Fibroblast of lung (primary cell): Measurements from ENCODE around the gene SSBP3. TPM values are rescaled to one million over a fixed set of nuclear protein-coding genes. Genes with fewer than 3 reads are reported as not detected.
"Not testable (repeated sequence)": the region's sequence is repeated elsewhere in the genome, so short reads cannot be mapped to it uniquely, and the experiment has no call there.

Source experiments
- DNase-seq, 2 donors: peaks; one replicate each; pipeline versions ENCODE4 v3.0.0 to v3.0.0-alpha.2; 2010; ENCODE audit warnings: low read depth in 2 of 2
- H2AFZ ChIP-seq: 2 replicates; pipeline ENCODE4 v1.5.1; 2012; ENCODE audit warnings: low read length, control low read depth, inconsistent platforms
- H3K27ac ChIP-seq: 2 replicates; pipeline ENCODE4 v1.5.1; 2011; ENCODE audit warnings: low read length, control low read depth; ENCODE audit not compliant: insufficient read depth
- H3K27me3 ChIP-seq: 2 replicates; pipeline ENCODE4 v1.5.1; 2011; ENCODE audit warnings: mild to moderate bottlenecking, low read length; ENCODE audit not compliant: control insufficient read depth, insufficient read depth
- H3K36me3 ChIP-seq: 2 replicates; pipeline ENCODE4 v1.5.1; 2011; ENCODE audit warnings: low read length; ENCODE audit not compliant: control insufficient read depth, insufficient read depth
- H3K4me1 ChIP-seq: 2 replicates; pipeline ENCODE4 v1.5.1; 2011; ENCODE audit warnings: low read length; ENCODE audit not compliant: control insufficient read depth, insufficient read depth; ENCODE audit errors: extremely low read depth
- H3K4me2 ChIP-seq: 2 replicates; pipeline ENCODE4 v1.5.1; 2011; ENCODE audit warnings: low read length, control low read depth; ENCODE audit not compliant: insufficient read depth; ENCODE audit errors: extremely low read depth
- H3K4me3 ChIP-seq, 4 experiments: fragments of 200-600 bp in 1 of 4; sonication (generic) in 1 of 4; replicated peaks in 1 of 4; 2 replicates each; pipeline ENCODE4 v1.5.1; 2011 to 2016; ENCODE audit warnings: low read length in 4 of 4, low read depth in 3 of 4, mild to moderate bottlenecking in 3 of 4, control low read depth in 2 of 4, inconsistent platforms in 1 of 4, mixed read lengths in 1 of 4; ENCODE audit not compliant: insufficient read depth in 1 of 4; ENCODE audit errors: control extremely low read depth in 1 of 4
- H3K79me2 ChIP-seq: 2 replicates; pipeline ENCODE4 v1.5.1; 2012; ENCODE audit warnings: mild to moderate bottlenecking, low read length, inconsistent platforms; ENCODE audit not compliant: control insufficient read depth, insufficient read depth
- H3K9ac ChIP-seq: 2 replicates; pipeline ENCODE4 v1.5.1; 2011; ENCODE audit warnings: mild to moderate bottlenecking, low read length, control low read depth; ENCODE audit not compliant: insufficient read depth
- H3K9me3 ChIP-seq: 2 replicates; pipeline ENCODE4 v1.5.1; 2012; ENCODE audit warnings: low read depth, low read length; ENCODE audit not compliant: control insufficient read depth, insufficient read depth
- H4K20me1 ChIP-seq: 2 replicates; pipeline ENCODE4 v1.5.1; 2011; ENCODE audit warnings: low read length; ENCODE audit not compliant: control insufficient read depth, insufficient read depth; ENCODE audit errors: extremely low read depth
- CTCF ChIP-seq, 2 donors: IDR thresholded peaks in 1 of 2; conservative IDR thresholded peaks in 1 of 2; 1 replicate in 1 of 2; 2 replicates in 1 of 2; pipeline ENCODE4 v1.5.1; 2011 to 2012; ENCODE audit warnings: low read length in 2 of 2, control low read depth in 1 of 2, inconsistent platforms in 1 of 2, low read depth in 1 of 2, mild to moderate bottlenecking in 1 of 2
- EZH2 ChIP-seq: IDR thresholded peaks from 2 replicates; pipeline ENCODE4 v1.5.1; 2012; ENCODE audit warnings: low read length, control low read depth, mild to moderate bottlenecking; ENCODE audit errors: missing control alignments
- polyA plus RNA-seq, 2 donors: library from polyadenylated mRNA; depleted of rRNA in 1 of 2; stranded (reverse) in 1 of 2; unstranded in 1 of 2; fragments of >200 nt; gene quantifications; 2 replicates each; pipeline ENCODE4 v1.2.1, GENCODE V29; 2011 to 2012; ENCODE audit warnings: missing spikeins in 1 of 2
- total RNA-seq: library from RNA; depleted of rRNA; stranded (reverse); fragments of >200 nt; gene quantifications from 2 replicates; pipeline ENCODE4 v1.2.1, GENCODE V29; 2014

The SSBP3 gene
- total and polyA plus RNA-seq, 2 donors (not counting 1 experiment from before 2014, with no cell fraction given): 9.4 to 26.4 TPM

DNA sequence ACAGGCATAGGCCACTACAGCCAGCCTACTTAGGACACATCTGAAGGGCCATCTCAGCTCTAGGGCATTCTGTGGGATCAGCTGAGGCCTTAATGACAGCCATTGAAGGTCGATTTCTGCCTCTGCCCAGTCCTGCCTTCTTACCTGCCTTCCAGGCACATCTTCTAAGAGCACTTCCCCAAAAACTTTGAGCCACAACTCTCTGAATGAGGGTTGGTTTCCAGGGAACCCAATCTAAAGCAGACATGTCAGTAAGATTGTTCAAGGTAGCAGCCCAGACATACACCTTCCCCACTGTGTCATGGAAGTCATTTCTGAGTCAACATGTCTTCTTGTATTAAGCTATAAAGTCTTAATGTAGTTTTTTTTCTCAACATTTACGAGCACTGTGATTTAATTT lies 18.2 kb upstream of the SSBP3 start:
- Histone ChIP-seq H2AFZ (no peak overlapping the region), H3K4me1 (no peaks in the 10 kb centered on the region), H4K20me1 (no peaks in the 10 kb centered on the region), H3K4me3 (no peak overlapping the region), H3K27me3 (peaks cover 5% of the 10 kb centered on the region), H3K9me3 (no peaks in the 10 kb centered on the region), H3K27ac (no peak overlapping the region), H3K79me2 (no peaks in the 10 kb centered on the region), H3K9ac (no peak overlapping the region), H3K36me3 (no peaks in the 10 kb centered on the region), H3K4me2 (no peak overlapping the region)
- TF ChIP-seq EZH2: no peak
- TF ChIP-seq CTCF (conservative IDR thresholded peaks at IDR 0.05 in 1 of 2, IDR thresholded peaks at IDR 0.05 in 1 of 2; ENCODE audit: low read depth in 1 of 2, low read length in 2 of 2): no peak
- no peak for DNase-seq

GRCh38 chr1:54421101-54421504 lies 14.9 kb upstream of the SSBP3 start:
- Histone ChIP-seq H3K27me3 (peaks cover 5% of the 10 kb centered on the region), H3K4me1 (no peaks in the 10 kb centered on the region)

DNA sequence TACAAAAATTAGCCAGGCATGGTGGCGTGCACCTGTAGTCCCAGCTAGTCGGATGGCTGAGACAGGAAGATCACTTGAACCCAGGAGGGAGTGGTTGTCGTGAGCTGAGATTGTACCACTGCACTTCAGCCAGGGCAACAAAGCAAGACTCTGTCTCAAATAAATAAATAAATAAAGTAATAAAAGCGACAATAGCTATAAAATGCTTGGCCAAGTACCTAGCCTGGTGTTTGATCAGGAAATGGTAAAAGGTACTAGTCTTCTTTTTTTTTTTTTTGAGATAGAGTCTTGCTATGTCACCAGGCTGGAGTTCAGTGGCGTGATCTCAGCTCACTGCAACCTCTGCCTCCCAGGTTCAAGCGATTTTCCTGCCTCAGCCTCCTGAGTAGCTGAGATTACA lies 12.4 kb upstream of the SSBP3 start:
- not testable (repeated sequence) for H3K27ac ChIP-seq, H3K4me1 ChIP-seq, H3K36me3 ChIP-seq, H3K79me2 ChIP-seq, H3K9me3 ChIP-seq, H3K4me3 ChIP-seq, H3K9ac ChIP-seq, DNase-seq, H3K4me2 ChIP-seq, H2AFZ ChIP-seq, H4K20me1 ChIP-seq, H3K27me3 ChIP-seq

More at GRCh38 chr1:54421101-54421504, 14.9 kb upstream of the SSBP3 start:
- no peaks in the 10 kb centered on the region for H3K79me2 ChIP-seq
- no peak overlapping the region for H3K4me3 ChIP-seq
- no peaks in the 10 kb centered on the region for H4K20me1 ChIP-seq
- no peak overlapping the region for H2AFZ ChIP-seq
- H3K9me3 ChIP-seq: no peaks in the 10 kb centered on the region
- TF ChIP-seq EZH2 (no peak), CTCF (conservative IDR thresholded peaks at IDR 0.05 in 1 of 2, IDR thresholded peaks at IDR 0.05 in 1 of 2; ENCODE audit: low read depth in 1 of 2, low read length in 2 of 2) (no peak)
- DNase-seq: peak in 1 of 2 donors; percentile 16
- no peaks in the 10 kb centered on the region for H3K36me3 ChIP-seq
- no peak overlapping the region for H3K9ac ChIP-seq
- no peak overlapping the region for H3K27ac ChIP-seq
- H3K4me2 ChIP-seq: no peak overlapping the region
